Neural crest cell (in vitro differentiated cells): ENCODE measurements around the gene FAM83F. TPM values are rescaled to one million over a fixed set of nuclear protein-coding genes. Genes with fewer than 3 reads are reported as not detected.

ENCODE experiments used
- DNase-seq: peaks from one replicate; pipeline ENCODE4 v3.0.0; 2021; ENCODE audit warnings: low read depth, mixed read lengths, low spot score
- H3K27ac Mint-ChIP-seq: one replicate; pipeline ENCODE4 v1.8.0; 2021; ENCODE audit warnings: mild to moderate bottlenecking, mixed read lengths; ENCODE audit not compliant: unreplicated experiment
- H3K27me3 Mint-ChIP-seq: 2 replicates; pipeline ENCODE4 v1.8.0; 2021; ENCODE audit warnings: low read depth, mild to moderate bottlenecking, mixed read lengths
- H3K36me3 Mint-ChIP-seq: 2 replicates; pipeline ENCODE4 v1.8.0; 2021; ENCODE audit warnings: low read depth, mild to moderate bottlenecking, mixed read lengths
- H3K4me1 Mint-ChIP-seq: 2 replicates; pipeline ENCODE4 v1.8.0; 2021; ENCODE audit warnings: mixed read lengths
- H3K4me3 Mint-ChIP-seq: one replicate; pipeline ENCODE4 v1.8.0; 2021; ENCODE audit warnings: mild to moderate bottlenecking, mixed read lengths
- H3K9me3 Mint-ChIP-seq: 2 replicates; pipeline ENCODE4 v1.8.0; 2021; ENCODE audit warnings: mixed read lengths
- CTCF ChIP-seq: fragments of 200-600 bp; sonication (generic); conservative IDR thresholded peaks from 2 replicates; pipeline ENCODE4 v1.5.0; 2021; ENCODE audit warnings: antibody characterized with exemption, mild to moderate bottlenecking
- total RNA-seq: library from RNA; stranded (reverse); gene quantifications from 2 replicates; pipeline ENCODE4 v1.2.1, GENCODE V29; 2021

The FAM83F gene
- total RNA-seq, 1 donor from 2014 or later = 3.1 TPM

DNA sequence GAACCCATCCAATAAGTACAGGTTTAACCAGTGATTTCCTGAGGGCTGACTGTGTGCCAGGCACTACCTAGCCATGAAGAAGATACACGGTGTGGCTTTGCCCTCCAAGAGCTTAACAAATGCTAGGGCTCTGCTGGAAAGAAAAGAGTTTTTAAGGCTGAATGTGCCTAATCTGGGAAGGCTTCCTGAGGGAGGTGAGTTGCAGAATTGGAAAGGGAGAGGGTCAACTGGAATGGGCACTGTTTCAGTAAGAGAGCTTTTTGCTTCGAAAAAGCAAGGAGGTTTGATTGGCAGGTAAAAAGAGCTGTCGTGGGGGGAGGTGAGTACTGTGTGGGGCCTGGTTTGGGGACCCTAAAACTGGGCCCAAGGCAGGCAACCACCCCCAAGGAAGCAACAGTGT, 2.7 kb downstream of the FAM83F start:
- no peaks in the 10 kb centered on the region for H3K36me3 Mint-ChIP-seq
- peaks cover 74% of the 10 kb centered on the region for H3K4me1 Mint-ChIP-seq
- no peak for DNase-seq
- TF ChIP-seq CTCF = no peak
- H3K27me3 Mint-ChIP-seq = peaks cover 40% of the 10 kb centered on the region
- peak overlapping the region; percentile 79 for H3K27ac Mint-ChIP-seq
- H3K4me3 Mint-ChIP-seq = peak overlapping the region; percentile 77
- no peaks in the 10 kb centered on the region for H3K9me3 Mint-ChIP-seq

- Mint-ChIP-seq H3K27me3 (peaks cover 34% of the 10 kb centered on the region), H3K4me1 (peaks cover 78% of the 10 kb centered on the region), H3K36me3 (no peaks in the 10 kb centered on the region), H3K9me3 (no peaks in the 10 kb centered on the region), H3K27ac (peak overlapping the region; percentile 96), H3K4me3 (peak overlapping the region; percentile 80)
- no peak for DNase-seq
- no peak for TF ChIP-seq CTCF
Measured at GRCh38 chr22:39997939-39998726, 3.4 kb downstream of the FAM83F start.

DNA sequence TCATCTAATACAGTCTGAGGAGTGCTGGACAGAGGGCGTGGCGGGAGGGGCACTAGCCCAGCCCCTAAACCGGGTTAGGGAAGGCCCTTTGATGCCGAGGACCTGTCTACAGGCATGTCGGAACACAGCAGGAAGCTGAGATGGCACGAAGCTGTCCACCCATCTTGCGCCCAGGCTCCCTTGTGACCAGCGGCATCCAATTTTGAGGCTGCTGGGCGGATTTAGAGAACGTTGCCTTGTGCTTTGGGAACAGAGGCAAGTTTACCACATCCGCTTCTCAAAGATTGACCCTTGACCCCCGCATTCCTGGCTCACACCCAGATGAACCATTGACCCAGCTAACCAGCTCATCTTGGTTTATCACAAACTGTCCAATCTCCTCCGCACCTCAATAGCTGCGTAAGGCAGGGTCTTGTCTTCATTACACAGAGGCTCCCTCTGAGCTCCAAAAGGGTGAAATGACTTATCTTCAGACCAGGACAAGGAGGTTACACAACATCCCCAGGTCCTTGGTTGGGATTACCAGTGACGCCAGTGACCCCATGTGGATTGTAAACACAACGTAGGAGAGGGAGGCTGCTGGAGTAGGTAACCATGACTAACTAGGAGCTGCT, 4.5 kb downstream of the FAM83F start:
- no peak for DNase-seq
- H3K4me3 Mint-ChIP-seq = peak overlapping the region; percentile 1

DNA sequence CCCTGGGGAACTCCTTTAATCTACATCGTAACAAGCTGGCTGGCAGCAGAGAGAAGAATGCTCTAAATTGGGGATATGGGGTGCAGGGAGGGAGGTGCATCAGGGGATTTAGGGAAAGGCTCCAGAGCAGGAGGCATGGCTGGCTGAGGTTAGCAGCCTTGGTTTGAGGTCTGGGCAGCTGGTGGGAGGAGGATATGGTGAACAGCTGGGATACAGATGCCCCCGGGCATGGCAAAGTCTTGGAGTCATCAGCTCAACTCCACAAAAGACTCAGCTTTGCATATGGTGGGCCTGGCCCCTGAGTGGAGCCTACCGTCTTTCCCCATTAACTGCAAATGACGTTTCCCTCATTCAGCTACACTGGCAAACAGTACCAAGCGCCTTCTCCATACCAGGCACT, 5.4 kb downstream of the FAM83F start:
- no peak for TF ChIP-seq CTCF
- no peaks in the 10 kb centered on the region for H3K9me3 Mint-ChIP-seq
- H3K36me3 Mint-ChIP-seq = no peaks in the 10 kb centered on the region
- H3K27me3 Mint-ChIP-seq = peaks cover 21% of the 10 kb centered on the region
- H3K4me3 Mint-ChIP-seq = peak overlapping the region; percentile 49
- H3K4me1 Mint-ChIP-seq = peaks cover 78% of the 10 kb centered on the region
- DNase-seq = no peak
- H3K27ac Mint-ChIP-seq = no peak overlapping the region

More for the DNA sequence above, 4.5 kb downstream of the FAM83F start:
- Mint-ChIP-seq H3K27me3 (peaks cover 23% of the 10 kb centered on the region), H3K4me1 (peaks cover 73% of the 10 kb centered on the region), H3K36me3 (no peaks in the 10 kb centered on the region), H3K9me3 (no peaks in the 10 kb centered on the region), H3K27ac (peak overlapping the region; percentile 65)
- TF ChIP-seq CTCF = no peak

GRCh38 chr22:40001106-40001505, 6.4 kb downstream of the FAM83F start:
- no peak for DNase-seq
- peaks cover 15% of the 10 kb centered on the region for H3K27me3 Mint-ChIP-seq
- peaks cover 77% of the 10 kb centered on the region for H3K4me1 Mint-ChIP-seq
- no peak overlapping the region for H3K27ac Mint-ChIP-seq
- no peak for TF ChIP-seq CTCF
- H3K36me3 Mint-ChIP-seq = no peaks in the 10 kb centered on the region
- H3K4me3 Mint-ChIP-seq = no peak overlapping the region
- H3K9me3 Mint-ChIP-seq = no peaks in the 10 kb centered on the region
